Testis (tissue), 2 donors: Measurements from ENCODE around the gene DENND1A.

ENCODE experiments used
- CTCF ChIP-seq, 3 experiments: fragments of 450-650 bp in 2 of 3; fragments of 200-600 bp in 1 of 3; sonication (generic) in 1 of 3; IDR thresholded peaks; one replicate each; pipeline ENCODE4 v1.5.1; 2016 to 2019; ENCODE audit warnings: antibody characterized with exemption in 3 of 3, mild to moderate bottlenecking in 2 of 3, moderate library complexity in 1 of 3
- POLR2A ChIP-seq: fragments of 450-650 bp; IDR thresholded peaks from one replicate; pipeline ENCODE4 v1.6.1; 2017; ENCODE audit warnings: antibody characterized with exemption, mild to moderate bottlenecking, moderate library complexity

- TF ChIP-seq CTCF (IDR thresholded peaks at IDR 0.05) (no peak), POLR2A (no peak)
These were observed 476.8 kb downstream of the DENND1A start for GRCh38 chr9:123453076-123453667.
